Endothelial cell of umbilical vein (primary cell): ENCODE measurements around the gene MYO16.
"Not testable (repeated sequence)": the region's sequence is repeated elsewhere in the genome, so short reads cannot be mapped to it uniquely, and the experiment has no call there.

Experiments
- POLR2AphosphoS5 ChIP-seq: IDR thresholded peaks from 2 replicates; pipeline ENCODE4 v1.6.1; 2012; ENCODE audit warnings: low read depth, mild to moderate bottlenecking, control low read depth, low read length, moderate library complexity; ENCODE audit not compliant: insufficient read depth
- TF ChIP-seq, protein P1 (sequence below), 2 donors: IDR thresholded peaks; 1 replicate in 1 of 2; 2 replicates in 1 of 2; pipeline ENCODE4 v1.5.1; 2011; ENCODE audit warnings: low read length in 2 of 2, mild to moderate bottlenecking in 2 of 2, moderate library complexity in 2 of 2, control low read depth in 1 of 2, inconsistent platforms in 1 of 2, low read depth in 1 of 2; ENCODE audit not compliant: insufficient read depth in 1 of 2; ENCODE audit errors: extremely low read depth in 1 of 2

DNA sequence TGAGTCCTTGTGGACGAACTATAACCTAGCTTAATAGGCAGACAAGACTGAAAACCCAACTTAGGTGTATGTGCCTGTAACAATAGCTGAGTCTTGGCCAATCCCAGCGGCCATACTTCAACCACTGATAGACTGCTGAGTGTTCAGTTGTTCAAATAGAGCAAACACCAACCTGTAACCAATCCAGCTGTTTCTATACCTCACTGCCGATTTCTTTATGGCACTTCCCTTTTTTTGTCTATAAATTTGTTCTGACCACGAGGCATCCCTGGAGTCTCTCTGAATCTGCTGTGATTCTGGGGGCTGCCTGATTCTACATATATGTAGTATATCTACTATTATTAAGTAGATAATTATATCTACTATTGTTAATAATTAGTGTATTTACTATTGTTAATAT lies 284.3 kb downstream of the MYO16 start:
- TF ChIP-seq, protein P1, sequence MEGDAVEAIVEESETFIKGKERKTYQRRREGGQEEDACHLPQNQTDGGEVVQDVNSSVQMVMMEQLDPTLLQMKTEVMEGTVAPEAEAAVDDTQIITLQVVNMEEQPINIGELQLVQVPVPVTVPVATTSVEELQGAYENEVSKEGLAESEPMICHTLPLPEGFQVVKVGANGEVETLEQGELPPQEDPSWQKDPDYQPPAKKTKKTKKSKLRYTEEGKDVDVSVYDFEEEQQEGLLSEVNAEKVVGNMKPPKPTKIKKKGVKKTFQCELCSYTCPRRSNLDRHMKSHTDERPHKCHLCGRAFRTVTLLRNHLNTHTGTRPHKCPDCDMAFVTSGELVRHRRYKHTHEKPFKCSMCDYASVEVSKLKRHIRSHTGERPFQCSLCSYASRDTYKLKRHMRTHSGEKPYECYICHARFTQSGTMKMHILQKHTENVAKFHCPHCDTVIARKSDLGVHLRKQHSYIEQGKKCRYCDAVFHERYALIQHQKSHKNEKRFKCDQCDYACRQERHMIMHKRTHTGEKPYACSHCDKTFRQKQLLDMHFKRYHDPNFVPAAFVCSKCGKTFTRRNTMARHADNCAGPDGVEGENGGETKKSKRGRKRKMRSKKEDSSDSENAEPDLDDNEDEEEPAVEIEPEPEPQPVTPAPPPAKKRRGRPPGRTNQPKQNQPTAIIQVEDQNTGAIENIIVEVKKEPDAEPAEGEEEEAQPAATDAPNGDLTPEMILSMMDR (IDR thresholded peaks at IDR 0.05; ENCODE audit: extremely low read depth in 1 of 2, insufficient read depth in 1 of 2, low read depth in 1 of 2, low read length in 2 of 2): not testable (repeated sequence)
- TF ChIP-seq POLR2AphosphoS5: not testable (repeated sequence)
